K562 (cell line): ENCODE results near the gene PGPEP1. TPM values are rescaled to one million over a fixed set of nuclear protein-coding genes. Genes with fewer than 3 reads are reported as not detected.

ENCODE experiments used
- BHLHE40 ChIP-seq: IDR thresholded peaks from 2 replicates; pipeline ENCODE4 v1.6.1; 2011; ENCODE audit warnings: low read length, improper control_type of control experiment
- CREBBP ChIP-seq: IDR thresholded peaks from one replicate; pipeline ENCODE4 v1.6.1; 2012; ENCODE audit warnings: low read depth, mild to moderate bottlenecking, control low read depth, inconsistent platforms, low read length
- DIDO1 ChIP-seq: fragments of 450-650 bp; IDR thresholded peaks from 2 replicates; pipeline ENCODE4 v1.6.1; 2016; ENCODE audit warnings: low read depth, missing biosample characterization, missing genetic modification characterization
- E2F5 ChIP-seq: sonication (generic); formaldehyde crosslinking; IDR thresholded peaks from 2 replicates; pipeline ENCODE4 v1.8.0; 2022; ENCODE audit warnings: mild to moderate bottlenecking, missing genetic modification reagents
- FOSL1 ChIP-seq: fragments of 200-800 bp; sonication (Bioruptor generic); conservative IDR thresholded peaks from 2 replicates; pipeline ENCODE4 v1.6.1; 2016; ENCODE audit warnings: missing genetic modification characterization, missing compliant biosample characterization
- FOXK2 ChIP-seq, 2 experiments: fragments of 450-650 bp; IDR thresholded peaks in 1 of 2; conservative IDR thresholded peaks in 1 of 2; 2 replicates each; pipeline ENCODE4 v1.6.1; 2016; ENCODE audit warnings: low read depth in 2 of 2, mild to moderate bottlenecking in 1 of 2
- HDGF ChIP-seq: fragments of 450-650 bp; IDR thresholded peaks from 2 replicates; pipeline ENCODE4 v1.6.1; 2016
- HNRNPK ChIP-seq: fragments of 200-400 bp; formaldehyde crosslinking; IDR thresholded peaks from one replicate; pipeline ENCODE4 v1.6.1; 2018; ENCODE audit warnings: mild to moderate bottlenecking, low read depth, low read length; ENCODE audit not compliant: poor library complexity, severe bottlenecking
- KDM2B ChIP-seq: fragments of 250-450 bp; sonication (Bioruptor Pico); IDR thresholded peaks from 2 replicates; pipeline ENCODE4 v1.8.0; 2021; ENCODE audit warnings: mild to moderate bottlenecking, moderate library complexity
- KLF13 ChIP-seq: fragments of 450-650 bp; IDR thresholded peaks from 2 replicates; pipeline ENCODE4 v1.6.1; 2016; ENCODE audit warnings: missing genetic modification characterization, low read depth, mild to moderate bottlenecking, missing compliant biosample characterization, moderate library complexity, borderline replicate concordance
- MCM7 ChIP-seq, 2 experiments: fragments of 450-650 bp; IDR thresholded peaks; 2 replicates each; pipeline ENCODE4 v1.6.1; 2016 to 2018
- NFXL1 ChIP-seq: fragments of 450-650 bp; formaldehyde crosslinking; IDR thresholded peaks from 2 replicates; pipeline ENCODE4 v1.4.0; 2021; ENCODE audit warnings: mild to moderate bottlenecking
- POLR2B ChIP-seq: fragments of 450-650 bp; IDR thresholded peaks from 2 replicates; pipeline ENCODE4 v1.6.1; 2018; ENCODE audit warnings: low read depth; ENCODE audit not compliant: partially characterized antibody
- PRPF4 ChIP-seq: fragments of 200-400 bp; formaldehyde crosslinking; IDR thresholded peaks from one replicate; pipeline ENCODE4 v1.6.1; 2017; ENCODE audit warnings: low read length, low read depth, mild to moderate bottlenecking; ENCODE audit not compliant: insufficient read depth, poor library complexity, severe bottlenecking
- RBM17 ChIP-seq: fragments of 200-400 bp; formaldehyde crosslinking; IDR thresholded peaks from 2 replicates; pipeline ENCODE4 v1.6.1; 2017; ENCODE audit warnings: low read depth, mild to moderate bottlenecking, low read length, borderline replicate concordance
- RBM22 ChIP-seq: fragments of 200-400 bp; formaldehyde crosslinking; IDR thresholded peaks from 2 replicates; pipeline ENCODE4 v1.6.1; 2018; ENCODE audit warnings: low read length, low read depth; ENCODE audit not compliant: poor library complexity, severe bottlenecking
- SIN3B ChIP-seq: fragments of 450-650 bp; IDR thresholded peaks from 2 replicates; pipeline ENCODE4 v1.6.1; 2017; ENCODE audit warnings: low read depth, mild to moderate bottlenecking, moderate library complexity
- SREBF1 ChIP-seq: fragments of 150-350 bp; IDR thresholded peaks from 2 replicates; pipeline ENCODE4 v1.6.1; 2014; ENCODE audit warnings: antibody characterized with exemption, low read depth, low read length, borderline replicate concordance
- STAT5B ChIP-seq: fragments of 250-450 bp; sonication (Bioruptor Pico); IDR thresholded peaks from 2 replicates; pipeline ENCODE4 v1.8.0; 2021; ENCODE audit warnings: mild to moderate bottlenecking, inconsistent platforms
- TCF7 ChIP-seq: sonication (generic); IDR thresholded peaks from 2 replicates; pipeline ENCODE4 v1.6.1; 2016; ENCODE audit warnings: antibody characterized with exemption, borderline replicate concordance
- TCFL5 ChIP-seq: fragments of 250-450 bp; sonication (Bioruptor Pico); conservative IDR thresholded peaks from 2 replicates; pipeline ENCODE4 v1.6.1; 2021; ENCODE audit warnings: mild to moderate bottlenecking, moderate library complexity, matching md5 sums
- TRIM24 ChIP-seq, 2 experiments: fragments of 450-650 bp; IDR thresholded peaks; 2 replicates each; pipeline ENCODE4 v1.6.1; 2016
- ZNF217 ChIP-seq: sonication (generic); formaldehyde crosslinking; IDR thresholded peaks from 2 replicates; pipeline ENCODE4 v1.8.0; 2022; ENCODE audit warnings: mild to moderate bottlenecking, missing genetic modification reagents
- ZNF583 ChIP-seq: fragments of 250-450 bp; sonication (Bioruptor Pico); IDR thresholded peaks from 2 replicates; pipeline ENCODE4 v1.4.0; 2020
- polyA plus RNA-seq, 8 experiments: library from polyadenylated mRNA; depleted of rRNA in 4 of 8; stranded (reverse) in 5 of 8; unstranded in 3 of 8; fragments of >200 nt; fragmentation: Nextera tagmentation in 2 of 8; fragmentation: Illumina TruSeq in 1 of 8; extraction: Ambion mirVana in 2 of 8; extraction: Trizol in 1 of 8; gene quantifications; 2 replicates each; pipeline versions ENCODE4 v1.2.1 to v1.2.3, GENCODE V29; 2011 to 2014; ENCODE audit warnings: inconsistent platforms in 1 of 8, missing spikeins in 1 of 8
- total RNA-seq, 7 experiments: library from RNA; depleted of rRNA in 6 of 7; stranded (reverse); fragments of >200 nt in 6 of 7; fragmentation: Illumina TruSeq in 2 of 7; extraction: Trizol in 2 of 7; gene quantifications; 2 replicates each; pipeline versions ENCODE4 v1.2.1 to v1.2.3, GENCODE V29; 2011 to 2021; ENCODE audit warnings: low replicate concordance in 1 of 7
- TF ChIP-seq, protein P1 (sequence below): fragments of 250-450 bp; sonication (Bioruptor Pico); IDR thresholded peaks from 2 replicates; pipeline ENCODE4 v1.8.0; 2022; ENCODE audit warnings: moderate library complexity, mild to moderate bottlenecking, inconsistent platforms
- TF ChIP-seq, protein P2 (sequence below): sonication (generic); formaldehyde crosslinking; IDR thresholded peaks from 2 replicates; pipeline ENCODE4 v1.8.0; 2022; ENCODE audit warnings: missing genetic modification reagents, mild to moderate bottlenecking, moderate library complexity, borderline replicate concordance

The PGPEP1 gene
- total and polyA plus RNA-seq, 9 of the 15 experiments (the other 6 are each of a cell fraction or from before 2014, with no cell fraction given), result 10.0 to 69.6 (median 33.5) TPM

- TF ChIP-seq HNRNPK (peak; percentile 76), PRPF4 (peak; percentile 91), CREBBP (no peak), TCF7 (peak; percentile 25; the same call in 1 of the 2 replicates), HDGF (peak; percentile 42; the same call in 1 of the 2 replicates), BHLHE40 (peak; percentile 86), ZNF217 (CRISPR knock-in tag) (no peak), TCFL5 (no peak), KDM2B (CRISPR knock-in tag) (0 out of 2 replicates have a peak, but pooled peaks have one; percentile 8), KLF13 (tag) (0 out of 2 replicates have a peak, but pooled peaks have one; percentile 8), E2F5 (CRISPR knock-in tag) (peak; percentile 95; the same call in 1 of the 2 replicates), NFXL1 (CRISPR knock-in tag) (no peak), ZNF583 (CRISPR knock-in tag) (peak; percentile 70; the same call in 1 of the 2 replicates), STAT5B (CRISPR knock-in tag) (no peak), FOSL1 (tag) (no peak), DIDO1 (no peak), RBM22 (peak; percentile 98), POLR2B (peak; percentile 21), SIN3B (0 out of 2 replicates have a peak, but pooled peaks have one; percentile 24), TRIM24 (IDR thresholded peaks at IDR 0.05) (peak in 1 of 2 experiments; percentile 18; a peak in 1 of 4 replicates), MCM7 (IDR thresholded peaks at IDR 0.05) (no peak), SREBF1 (no peak), FOXK2 (conservative IDR thresholded peaks at IDR 0.05 in 1 of 2, IDR thresholded peaks at IDR 0.05 in 1 of 2; ENCODE audit: low read depth in 2 of 2) (0 out of 4 replicates have a peak, but pooled peaks have one; percentile 17 to 27), RBM17 (0 out of 2 replicates have a peak, but pooled peaks have one; percentile 57)
- TF ChIP-seq, protein P1, sequence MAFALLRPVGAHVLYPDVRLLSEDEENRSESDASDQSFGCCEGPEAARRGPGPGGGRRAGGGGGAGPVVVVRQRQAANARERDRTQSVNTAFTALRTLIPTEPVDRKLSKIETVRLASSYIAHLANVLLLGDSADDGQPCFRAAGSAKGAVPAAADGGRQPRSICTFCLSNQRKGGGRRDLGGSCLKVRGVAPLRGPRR, result no peak
- TF ChIP-seq, protein P2, sequence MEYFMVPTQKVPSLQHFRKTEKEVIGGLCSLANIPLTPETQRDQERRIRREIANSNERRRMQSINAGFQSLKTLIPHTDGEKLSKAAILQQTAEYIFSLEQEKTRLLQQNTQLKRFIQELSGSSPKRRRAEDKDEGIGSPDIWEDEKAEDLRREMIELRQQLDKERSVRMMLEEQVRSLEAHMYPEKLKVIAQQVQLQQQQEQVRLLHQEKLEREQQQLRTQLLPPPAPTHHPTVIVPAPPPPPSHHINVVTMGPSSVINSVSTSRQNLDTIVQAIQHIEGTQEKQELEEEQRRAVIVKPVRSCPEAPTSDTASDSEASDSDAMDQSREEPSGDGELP (CRISPR knock-in tag), result peak; percentile 99
Observed at GRCh38 chr19:18388100-18388959, 47.9 kb downstream of the PGPEP1 start (continued).
